Astrocyte of the spinal cord (primary cell): ENCODE results near the gene ZNF12.
"Not testable (repeated sequence)": the region's sequence is repeated elsewhere in the genome, so short reads cannot be mapped to it uniquely, and the experiment has no call there.

Source experiments
- DNase-seq: peaks from one replicate; pipeline ENCODE4 v3.0.0; 2011; ENCODE audit warnings: low read depth, low spot score
- H3K4me3 ChIP-seq: 2 replicates; pipeline ENCODE4 v1.5.1; 2011; ENCODE audit warnings: low read depth, mild to moderate bottlenecking, low read length, moderate library complexity
- in situ Hi-C: cut with HindIII; loops from 2 replicates; pipeline ENCODE4 v1.10.0; 2017; ENCODE audit warnings: low sequenced_read_pairs
- TF ChIP-seq, protein P1 (sequence below): IDR thresholded peaks from 2 replicates; pipeline ENCODE4 v1.5.1; 2012; ENCODE audit warnings: low read depth, mild to moderate bottlenecking, low read length, inconsistent platforms

The ZNF12 gene

GRCh38 chr7:6706666-6707407, at the start of gene ZNF12:
ZNF12 (minus strand) TSS chr7:6706947; CDS start chr7:6705173, 1,774 bp downstream.
- peak within 1 kb of the TSS; percentile 92 for H3K4me3 ChIP-seq
- DNase-seq = peak; percentile 92
- in situ Hi-C loops = no loop called here
- TF ChIP-seq, protein P1, sequence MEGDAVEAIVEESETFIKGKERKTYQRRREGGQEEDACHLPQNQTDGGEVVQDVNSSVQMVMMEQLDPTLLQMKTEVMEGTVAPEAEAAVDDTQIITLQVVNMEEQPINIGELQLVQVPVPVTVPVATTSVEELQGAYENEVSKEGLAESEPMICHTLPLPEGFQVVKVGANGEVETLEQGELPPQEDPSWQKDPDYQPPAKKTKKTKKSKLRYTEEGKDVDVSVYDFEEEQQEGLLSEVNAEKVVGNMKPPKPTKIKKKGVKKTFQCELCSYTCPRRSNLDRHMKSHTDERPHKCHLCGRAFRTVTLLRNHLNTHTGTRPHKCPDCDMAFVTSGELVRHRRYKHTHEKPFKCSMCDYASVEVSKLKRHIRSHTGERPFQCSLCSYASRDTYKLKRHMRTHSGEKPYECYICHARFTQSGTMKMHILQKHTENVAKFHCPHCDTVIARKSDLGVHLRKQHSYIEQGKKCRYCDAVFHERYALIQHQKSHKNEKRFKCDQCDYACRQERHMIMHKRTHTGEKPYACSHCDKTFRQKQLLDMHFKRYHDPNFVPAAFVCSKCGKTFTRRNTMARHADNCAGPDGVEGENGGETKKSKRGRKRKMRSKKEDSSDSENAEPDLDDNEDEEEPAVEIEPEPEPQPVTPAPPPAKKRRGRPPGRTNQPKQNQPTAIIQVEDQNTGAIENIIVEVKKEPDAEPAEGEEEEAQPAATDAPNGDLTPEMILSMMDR = no peak

GRCh38 chr7:6753964-6754363, 47.2 kb upstream of the ZNF12 start, which contains the start of gene RSPH10B2:
RSPH10B2 (plus strand) TSS chr7:6754103; CDS start chr7:6757678, 3,575 bp downstream.
- H3K4me3 ChIP-seq, in situ Hi-C loops, DNase-seq: not testable (repeated sequence)

GRCh38 chr7:6750173-6750572, 43.4 kb upstream of the ZNF12 start:
- DNase-seq, in situ Hi-C loops, H3K4me3 ChIP-seq: not testable (repeated sequence)

GRCh38 chr7:6749335-6749734, 42.6 kb upstream of the ZNF12 start:
- H3K4me3 ChIP-seq, DNase-seq, in situ Hi-C loops: not testable (repeated sequence)

DNA sequence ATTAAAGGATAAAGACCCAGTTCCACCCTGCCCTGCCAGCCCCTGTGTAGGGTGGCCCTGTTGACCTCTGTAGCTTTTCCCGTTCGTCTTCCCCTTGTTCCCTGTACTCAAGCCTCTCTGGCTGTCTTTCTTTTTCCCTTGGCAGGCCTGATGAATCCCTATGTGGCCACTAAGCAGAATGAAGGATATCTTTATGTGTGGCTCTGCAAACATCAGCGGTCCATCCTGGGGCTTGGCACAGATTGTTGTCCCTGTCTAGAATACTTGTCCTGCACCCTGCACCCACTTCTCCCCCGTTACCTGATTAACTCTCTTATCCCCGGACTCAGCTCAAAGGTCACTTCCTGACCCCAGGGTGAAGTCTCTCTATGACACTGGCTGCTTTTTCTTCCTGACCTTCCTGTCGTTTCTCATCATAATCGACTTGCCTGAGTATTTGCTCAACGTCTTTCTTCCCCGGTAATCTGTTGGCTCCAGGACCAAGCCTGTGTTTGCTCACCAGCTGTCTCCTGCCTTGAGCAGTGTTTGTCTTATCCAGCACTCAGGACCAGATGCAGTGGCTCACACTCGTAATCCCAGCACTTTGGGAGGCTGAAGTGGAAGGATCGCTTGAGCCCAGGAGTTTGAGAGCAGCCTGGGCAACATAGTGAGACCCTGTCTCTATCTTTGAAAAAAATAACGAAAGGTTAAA, 37.8 kb upstream of the ZNF12 start:
- in situ Hi-C loops, DNase-seq, H3K4me3 ChIP-seq: not testable (repeated sequence)

- H3K4me3 ChIP-seq, in situ Hi-C loops, DNase-seq: not testable (repeated sequence)
Observed at GRCh38 chr7:6738415-6738814, 31.7 kb upstream of the ZNF12 start.

DNA sequence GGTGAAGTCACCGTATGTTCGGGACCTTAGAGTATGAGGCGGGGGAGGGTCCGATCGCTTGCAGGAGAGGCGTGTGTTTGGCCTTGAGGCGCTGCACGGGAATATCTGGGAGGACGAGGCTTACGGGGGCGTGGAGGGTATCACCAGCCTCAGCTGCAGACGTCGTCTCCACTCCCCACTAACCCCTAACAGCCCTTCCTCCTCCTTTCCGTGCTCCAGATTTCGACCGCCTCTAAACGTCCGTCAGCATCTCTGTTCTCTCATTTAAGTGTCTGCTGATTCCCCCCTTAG, 23.5 kb upstream of the ZNF12 start:
- peak overlapping the region; percentile 78 for H3K4me3 ChIP-seq
- TF ChIP-seq, protein P1 = no peak
- in situ Hi-C loops = no loop called here
- peak; percentile 38 for DNase-seq

DNA sequence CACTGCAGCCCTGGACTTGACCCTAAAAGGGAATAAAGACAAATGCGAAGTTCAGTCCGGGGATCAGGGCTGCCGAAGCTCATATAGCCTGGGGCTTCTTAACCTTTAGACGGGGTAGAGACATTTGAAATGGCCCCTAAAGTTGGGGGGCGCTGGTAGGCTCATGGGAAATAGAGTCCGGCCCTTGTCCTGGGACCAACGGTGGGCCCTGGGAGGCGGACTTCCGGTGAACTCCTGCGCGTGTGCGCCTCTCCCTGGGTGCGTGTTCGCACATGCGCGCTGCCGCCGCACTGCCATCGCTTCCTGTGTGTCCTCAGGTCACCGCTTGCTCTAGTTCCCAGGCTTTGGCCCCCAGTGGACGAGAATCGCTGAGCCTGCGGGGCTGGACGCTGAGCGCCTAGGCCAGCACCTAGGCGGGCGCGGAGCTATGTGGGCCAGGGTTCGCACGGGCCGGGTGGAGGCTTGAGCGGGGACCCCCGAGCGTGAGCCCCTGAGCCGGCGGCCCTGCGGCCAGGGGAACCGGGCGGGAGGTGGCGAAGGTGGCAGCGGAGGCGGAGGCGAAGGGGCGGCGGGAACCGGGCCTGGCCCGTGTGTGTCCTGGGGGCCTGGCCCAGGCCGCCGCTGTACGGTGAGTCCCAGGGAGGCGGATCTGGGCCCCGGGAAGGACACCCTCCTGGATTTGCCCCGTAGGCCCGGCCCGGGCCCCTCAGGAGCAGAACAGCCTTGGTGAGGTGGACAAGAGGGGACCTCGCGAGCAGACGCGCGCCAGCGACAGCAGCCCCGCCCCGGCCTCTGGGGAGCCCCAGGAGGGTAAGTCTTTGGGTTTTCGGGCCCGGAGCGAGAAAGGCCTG, 23.0 kb upstream of the ZNF12 start:
- peak overlapping the region; percentile 78 for H3K4me3 ChIP-seq

DNA sequence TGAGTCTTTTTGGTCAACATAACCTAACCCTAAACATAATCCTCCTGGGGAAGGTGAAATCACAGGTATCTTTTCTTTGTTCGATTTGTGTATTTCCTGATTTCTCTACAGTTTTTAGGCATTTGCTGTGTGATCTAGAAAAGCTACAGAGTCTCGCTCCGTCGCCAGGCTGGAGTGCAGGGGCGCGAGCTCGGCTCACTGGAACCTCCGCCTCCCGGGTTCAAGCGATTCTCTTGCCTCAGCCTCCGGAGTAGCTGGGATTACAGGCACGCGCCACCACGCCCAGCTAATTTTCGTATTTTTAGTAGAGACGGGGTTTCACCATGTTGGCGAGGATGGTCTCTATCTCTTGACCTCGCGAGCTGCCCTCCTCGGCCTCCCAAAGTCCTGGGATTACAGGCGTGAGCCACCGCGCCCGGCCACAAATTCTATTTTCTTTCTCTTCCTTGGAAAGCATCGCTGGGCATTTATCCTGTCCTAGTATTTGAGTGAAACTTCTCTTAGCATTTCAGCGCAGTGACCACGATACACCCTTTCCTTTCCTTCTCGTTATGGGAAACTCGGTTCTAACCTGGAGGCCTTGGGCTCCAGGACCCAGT, 22.2 kb upstream of the ZNF12 start:
- H3K4me3 ChIP-seq = peak overlapping the region; percentile 78
- in situ Hi-C loops, DNase-seq: not testable (repeated sequence)

More for the DNA sequence above, 23.0 kb upstream of the ZNF12 start:
- TF ChIP-seq, protein P1 = no peak
- in situ Hi-C loops = no loop called here
- DNase-seq = peak; percentile 92
